HG03520 (cell line): ENCODE measurements around the gene OR4C13.
"Not testable (repeated sequence)": the region's sequence is repeated elsewhere in the genome, so short reads cannot be mapped to it uniquely, and the experiment has no call there.

Experiments
- ATAC-seq: cut with Tn5 transposase; IDR thresholded peaks from one replicate; pipeline ENCODE4 v1.9.1; 2021; ENCODE audit warnings: mild to moderate bottlenecking, moderate library complexity; ENCODE audit not compliant: unreplicated experiment

The OR4C13 gene

GRCh38 chr11:49952091-49952490 lies at the start of gene OR4C13:
Gene OR4C13 (plus strand): TSS chr11:49952391. CDS start chr11:49952423, 32 bp downstream.
- ATAC-seq, result no peak

- ATAC-seq, result not testable (repeated sequence)
Measured at GRCh38 chr11:49911516-49911915, 40.7 kb upstream of the OR4C13 start.

- ATAC-seq, result not testable (repeated sequence)
Measured at GRCh38 chr11:49948701-49949100, 3.5 kb upstream of the OR4C13 start.

GRCh38 chr11:49973439-49973838 lies 21.2 kb downstream of the OR4C13 start:
- not testable (repeated sequence) for ATAC-seq

- not testable (repeated sequence) for ATAC-seq
Measured at GRCh38 chr11:49982435-49982834, 30.2 kb downstream of the OR4C13 start, which contains the start of gene OR4C12. Gene OR4C12 (minus strand): TSS chr11:49982535. CDS start chr11:49982501, 34 bp downstream.

GRCh38 chr11:49995565-49995964 lies 43.4 kb downstream of the OR4C13 start:
- no peak for ATAC-seq
